ENCODE measurements around the gene AKNA. TPM values are rescaled to one million over a fixed set of nuclear protein-coding genes. Genes with fewer than 3 reads are reported as not detected.

AKNA gene
- total and polyA plus RNA-seq, 7 donors = 9.9 to 81.6 (median 16.9) TPM

- TF ChIP-seq EP300 (IDR thresholded peaks at IDR 0.05) (no peak), CTCF (IDR thresholded peaks at IDR 0.05) (no peak), POLR2A (IDR thresholded peaks at IDR 0.05) (no peak), POLR2AphosphoS5 (IDR thresholded peaks at IDR 0.05) (no peak)
- Histone ChIP-seq H3K27me3 (no peaks in the 10 kb centered on the region), H3K4me1 (no peaks in the 10 kb centered on the region), H3K4me3 (no peak overlapping the region), H3K36me3 (peaks cover 0 to 26% (median 1%) of the 10 kb centered on the region in 4 donors), H3K27ac (no peak overlapping the region), H3K9me3 (no peaks in the 10 kb centered on the region)
- intact Hi-C loops (cut with DNase I) = no loop called here
- 86 to 92% methylated on average over 2 of the region's 2 CpGs for WGBS, 2 donors
- peak; percentile 57 for DNase-seq
Measured at GRCh38 chr9:114421147-114421546, 33.4 kb upstream of the AKNA start.

GRCh38 chr9:114419796-114420195, 32.0 kb upstream of the AKNA start:
- peaks cover 0 to 23% (median 1%) of the 10 kb centered on the region in 4 donors for H3K36me3 ChIP-seq
- no peaks in the 10 kb centered on the region for H3K27me3 ChIP-seq
- DNase-seq = peak; percentile 27
- TF ChIP-seq POLR2AphosphoS5 (IDR thresholded peaks at IDR 0.05) = no peak
- TF ChIP-seq CTCF (IDR thresholded peaks at IDR 0.05) = no peak
- no peak for TF ChIP-seq POLR2A (IDR thresholded peaks at IDR 0.05)
- TF ChIP-seq EP300 (IDR thresholded peaks at IDR 0.05) = no peak
- H3K27ac ChIP-seq = no peak overlapping the region
- intact Hi-C loops (cut with DNase I) = no loop called here
- H3K4me3 ChIP-seq = no peak overlapping the region
- WGBS, 2 donors = 95% methylated on average over 8 of the region's 8 CpGs
- H3K9me3 ChIP-seq = no peaks in the 10 kb centered on the region
- H3K4me1 ChIP-seq = peaks cover 0 to 2% (median under 1%) of the 10 kb centered on the region in 4 donors

GRCh38 chr9:114418053-114418452, 30.3 kb upstream of the AKNA start:
- Histone ChIP-seq H3K4me3 (no peak overlapping the region), H3K9me3 (no peaks in the 10 kb centered on the region), H3K36me3 (peaks cover 0 to 19% (median 1%) of the 10 kb centered on the region in 4 donors), H3K4me1 (peaks cover 0 to 18% (median 14%) of the 10 kb centered on the region in 4 donors), H3K27me3 (no peaks in the 10 kb centered on the region), H3K27ac (no peak overlapping the region)
- WGBS, 2 donors = 84 to 86% methylated on average over 6 of the region's 6 CpGs
- no peak for DNase-seq
- intact Hi-C loops (cut with DNase I) = no loop called here
- no peak for TF ChIP-seq POLR2A (IDR thresholded peaks at IDR 0.05)
- TF ChIP-seq EP300 (IDR thresholded peaks at IDR 0.05) = no peak
- no peak for TF ChIP-seq CTCF (IDR thresholded peaks at IDR 0.05)
- no peak for TF ChIP-seq POLR2AphosphoS5 (IDR thresholded peaks at IDR 0.05)

GRCh38 chr9:114417511-114417910, 29.7 kb upstream of the AKNA start:
- DNase-seq = no peak
- intact Hi-C loops (cut with DNase I) = no loop called here
- Histone ChIP-seq H3K9me3 (no peaks in the 10 kb centered on the region), H3K36me3 (peaks cover 0 to 16% (median 1%) of the 10 kb centered on the region in 4 donors), H3K4me3 (no peak overlapping the region), H3K27me3 (no peaks in the 10 kb centered on the region), H3K27ac (no peak overlapping the region), H3K4me1 (peaks cover 0 to 18% (median 14%) of the 10 kb centered on the region in 4 donors)
- no peak for TF ChIP-seq POLR2AphosphoS5 (IDR thresholded peaks at IDR 0.05)
- no peak for TF ChIP-seq EP300 (IDR thresholded peaks at IDR 0.05)
- TF ChIP-seq POLR2A (IDR thresholded peaks at IDR 0.05) = no peak
- TF ChIP-seq CTCF (IDR thresholded peaks at IDR 0.05) = no peak
- 67 to 72% methylated on average over 3 of the region's 3 CpGs for WGBS, 2 donors

GRCh38 chr9:114416906-114417305, 29.1 kb upstream of the AKNA start:
- Histone ChIP-seq H3K9me3 (no peaks in the 10 kb centered on the region), H3K27ac (no peak overlapping the region), H3K36me3 (peaks cover 0 to 16% (median 1%) of the 10 kb centered on the region in 4 donors), H3K27me3 (no peaks in the 10 kb centered on the region), H3K4me3 (no peak overlapping the region), H3K4me1 (peaks cover 0 to 18% (median 14%) of the 10 kb centered on the region in 4 donors)
- WGBS, 2 donors = 90 to 91% methylated on average over 2 of the region's 2 CpGs
- intact Hi-C loops (cut with DNase I) = no loop called here
- TF ChIP-seq POLR2AphosphoS5 (IDR thresholded peaks at IDR 0.05) = no peak
- no peak for TF ChIP-seq EP300 (IDR thresholded peaks at IDR 0.05)
- no peak for TF ChIP-seq CTCF (IDR thresholded peaks at IDR 0.05)
- TF ChIP-seq POLR2A (IDR thresholded peaks at IDR 0.05) = no peak
- no peak for DNase-seq

Measured in sigmoid colon (tissue), 7 donors.